ENCODE data around the gene BRD7.

Gene BRD7

GRCh38 chr16:50318796-50319578 lies 49.8 kb downstream of the BRD7 start:
- no peak for DNase-seq (ENCODE audit: low read depth)

DNA sequence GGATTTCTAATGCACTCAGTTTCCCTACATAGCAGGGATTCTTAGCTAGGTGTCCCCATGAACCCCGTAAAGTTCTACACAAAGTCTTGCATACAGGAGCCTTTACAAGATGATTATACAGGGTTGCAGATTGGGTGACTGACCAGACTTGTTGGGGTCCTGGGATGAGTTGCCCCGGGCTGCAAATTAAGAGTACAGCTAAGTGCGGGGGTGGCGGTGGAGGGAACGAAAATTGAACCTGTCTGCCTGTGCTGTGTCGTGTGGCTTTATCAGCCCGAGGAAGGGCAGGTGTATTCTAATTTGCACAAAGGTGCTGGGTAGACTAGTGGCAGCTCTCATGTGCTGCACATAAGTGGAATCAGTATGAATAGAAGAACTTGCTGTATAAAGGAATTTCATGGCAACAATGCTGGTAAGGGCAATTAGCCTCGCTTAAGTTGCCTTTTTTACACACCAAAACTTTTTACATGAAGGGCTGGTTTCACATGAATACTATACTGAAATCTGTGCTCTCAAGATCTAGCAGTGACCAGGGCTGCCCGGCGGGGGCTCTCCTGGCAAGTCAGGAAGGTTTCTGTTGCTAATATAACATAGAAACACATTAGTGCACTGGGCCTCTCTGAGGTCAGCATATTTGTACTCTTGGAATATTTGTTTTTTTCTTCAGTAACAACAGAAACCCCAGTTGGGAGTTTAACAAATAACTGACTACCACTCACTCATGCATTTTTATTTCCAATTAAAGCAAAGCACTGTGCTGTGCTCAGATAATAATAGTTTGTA lies 51.7 kb downstream of the BRD7 start:
- DNase-seq (ENCODE audit: low read depth), result no peak

- DNase-seq (ENCODE audit: low read depth), result no peak
Observed at GRCh38 chr16:50316102-50316847, 52.5 kb downstream of the BRD7 start.

DNA sequence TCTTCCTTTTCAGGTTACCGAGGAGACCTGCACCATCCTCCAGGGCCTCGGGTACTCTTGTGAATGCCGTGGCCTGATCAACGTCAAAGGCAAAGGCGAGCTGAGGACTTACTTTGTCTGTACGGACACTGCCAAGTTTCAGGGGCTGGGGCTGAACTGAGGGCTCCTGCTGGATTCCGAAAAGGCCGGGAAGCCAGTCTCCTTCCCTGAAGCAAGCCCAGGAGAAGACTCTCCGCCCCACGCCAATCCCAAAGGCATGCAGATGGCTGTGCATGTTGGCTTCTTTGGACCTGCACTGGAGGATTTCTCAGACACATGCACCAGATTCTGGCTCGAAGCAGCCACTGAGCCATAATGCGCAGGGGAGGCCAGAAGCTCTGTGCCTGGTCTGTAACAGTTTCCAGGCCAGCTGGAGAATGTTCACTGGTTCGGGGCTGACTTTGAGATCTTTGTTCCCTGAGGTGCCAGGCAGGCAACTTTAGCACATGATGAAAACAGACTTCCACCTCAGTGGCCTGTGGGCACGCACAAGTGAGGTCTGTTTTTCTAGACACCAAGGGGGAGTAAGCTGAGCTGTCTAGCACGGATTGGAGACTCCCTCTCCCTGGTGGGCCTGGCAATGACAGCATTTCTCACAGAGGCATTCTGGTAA lies 53.3 kb downstream of the BRD7 start:
- DNase-seq (ENCODE audit: low read depth), result no peak

DNA sequence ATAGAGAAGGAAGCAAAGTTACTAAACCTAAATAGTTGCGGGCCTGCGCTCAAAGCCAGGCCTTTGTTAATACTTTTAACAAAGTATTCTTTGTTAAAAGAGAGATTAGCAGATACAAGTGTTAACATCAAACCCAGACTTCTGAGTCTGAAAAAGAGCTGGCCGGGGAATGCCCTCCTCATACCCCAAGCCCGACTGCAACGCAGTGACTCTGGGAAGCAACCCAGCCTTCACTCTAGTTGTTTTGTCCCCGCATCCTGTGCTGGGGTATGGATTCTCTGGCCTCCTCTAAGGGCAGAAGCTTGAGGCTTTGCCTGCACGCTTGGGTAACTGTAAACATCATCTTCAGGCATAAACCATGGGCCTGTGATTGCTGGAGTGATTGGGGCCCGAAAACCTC lies 54.1 kb downstream of the BRD7 start:
- DNase-seq (ENCODE audit: low read depth), result no peak

DNA sequence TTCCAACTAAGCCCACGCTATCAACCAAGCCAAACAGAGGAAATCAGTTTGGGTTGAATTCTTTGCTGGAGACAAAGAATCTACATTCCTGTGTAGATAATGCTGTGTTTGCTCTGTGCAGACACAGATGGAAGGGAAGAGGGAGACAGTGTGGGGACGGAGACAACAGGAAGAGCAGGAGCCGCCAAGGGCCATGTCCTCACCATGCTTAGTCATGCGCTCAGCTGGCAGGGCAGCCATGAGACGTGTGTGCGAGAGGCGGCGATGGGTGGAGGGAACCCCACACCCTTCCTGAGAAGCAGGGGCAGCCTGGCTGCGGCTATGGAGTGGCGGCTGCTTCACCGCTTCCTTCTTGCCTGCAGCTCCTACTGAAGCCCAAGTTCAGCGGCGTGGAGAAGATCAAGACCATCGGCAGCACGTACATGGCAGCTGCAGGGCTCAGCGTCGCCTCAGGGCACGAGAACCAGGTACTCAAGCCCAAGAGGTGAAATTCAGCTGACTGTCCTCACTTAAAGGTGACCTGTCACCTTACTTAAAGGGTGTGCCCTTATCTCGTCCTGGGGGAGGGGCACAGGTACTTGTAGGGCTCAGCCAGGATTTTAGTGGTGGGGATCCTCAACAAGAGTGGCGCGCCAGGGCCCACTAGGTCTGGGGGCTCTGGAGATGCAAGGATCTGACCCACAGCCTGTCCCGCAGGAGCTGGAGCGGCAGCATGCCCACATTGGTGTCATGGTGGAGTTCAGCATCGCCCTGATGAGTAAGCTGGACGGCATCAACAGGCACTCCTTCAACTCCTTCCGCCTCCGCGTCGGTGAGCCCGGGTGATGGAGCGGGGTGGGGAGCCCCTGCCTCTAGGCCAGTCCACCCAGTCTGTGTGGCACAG lies 55.0 kb downstream of the BRD7 start:
- no peak for DNase-seq (ENCODE audit: low read depth)

- DNase-seq (ENCODE audit: low read depth), result no peak
Observed at GRCh38 chr16:50311891-50312501, 56.8 kb downstream of the BRD7 start.

GRCh38 chr16:50311134-50311528 lies 57.7 kb downstream of the BRD7 start:
- DNase-seq (ENCODE audit: low read depth), result no peak

GRCh38 chr16:50310308-50311133 lies 58.3 kb downstream of the BRD7 start:
- DNase-seq (ENCODE audit: low read depth), result no peak

- DNase-seq (ENCODE audit: low read depth), result no peak
Observed at GRCh38 chr16:50309527-50310307, 59.1 kb downstream of the BRD7 start.

DNA sequence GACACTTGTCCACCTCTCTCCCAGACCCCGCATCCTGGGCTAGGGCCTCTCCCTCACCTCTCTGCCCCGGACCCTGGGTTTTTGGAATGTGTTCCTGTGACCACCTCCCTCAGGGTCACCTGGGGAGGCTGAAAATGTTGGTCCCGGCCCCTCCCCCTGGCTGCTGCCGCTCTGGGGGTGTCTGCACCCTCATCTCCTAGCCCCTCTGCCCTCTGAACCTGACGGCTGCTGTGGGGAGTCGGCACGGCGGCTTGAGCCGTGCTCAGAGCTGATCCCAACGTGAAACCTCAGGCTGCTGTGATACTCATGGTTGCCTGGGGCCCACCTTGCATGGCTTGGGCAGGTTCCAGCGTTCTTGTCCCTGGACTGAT lies 59.6 kb downstream of the BRD7 start:
- no peak for DNase-seq (ENCODE audit: low read depth)

DNA sequence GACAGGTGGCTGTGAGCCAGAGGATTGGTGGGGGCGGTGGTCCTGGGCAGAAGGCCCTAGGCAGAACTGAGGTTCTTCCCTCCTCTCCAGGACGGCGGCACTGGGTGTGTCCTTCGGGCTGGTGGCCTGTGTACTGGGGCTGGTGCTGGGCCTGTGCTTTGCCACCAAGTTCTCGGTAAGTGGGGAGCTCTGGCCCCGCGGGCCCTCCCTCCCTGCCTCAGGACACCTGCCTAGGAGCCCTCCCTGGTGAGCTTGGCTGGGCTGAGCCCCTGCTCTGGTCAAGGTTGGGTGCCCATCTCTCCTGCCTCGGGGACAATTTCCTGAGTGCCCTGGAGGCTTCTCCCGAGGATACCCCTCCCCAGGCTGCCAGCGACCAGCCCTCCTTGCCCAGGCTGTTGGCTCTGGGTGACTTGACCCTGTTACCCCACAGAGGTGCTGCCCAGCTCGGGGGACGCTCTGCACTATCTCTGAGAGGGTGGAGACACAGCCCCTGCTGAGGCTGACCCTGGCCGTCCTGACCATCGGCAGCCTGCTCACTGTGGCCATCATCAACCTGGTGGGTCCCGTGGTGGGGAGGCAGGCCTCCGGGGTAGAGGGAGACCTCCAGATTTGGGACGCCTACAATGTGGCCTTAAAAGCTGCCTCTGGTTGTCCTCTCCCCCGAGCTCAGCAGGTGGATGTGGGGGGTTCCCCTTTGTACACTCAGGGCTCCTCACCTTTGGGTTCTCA lies 60.4 kb downstream of the BRD7 start:
- DNase-seq (ENCODE audit: low read depth), result no peak

GRCh38 chr16:50306287-50306686 lies 62.5 kb downstream of the BRD7 start:
- DNase-seq (ENCODE audit: low read depth), result no peak

GRCh38 chr16:50305441-50306061 lies 63.2 kb downstream of the BRD7 start:
- no peak for DNase-seq (ENCODE audit: low read depth)

DNA sequence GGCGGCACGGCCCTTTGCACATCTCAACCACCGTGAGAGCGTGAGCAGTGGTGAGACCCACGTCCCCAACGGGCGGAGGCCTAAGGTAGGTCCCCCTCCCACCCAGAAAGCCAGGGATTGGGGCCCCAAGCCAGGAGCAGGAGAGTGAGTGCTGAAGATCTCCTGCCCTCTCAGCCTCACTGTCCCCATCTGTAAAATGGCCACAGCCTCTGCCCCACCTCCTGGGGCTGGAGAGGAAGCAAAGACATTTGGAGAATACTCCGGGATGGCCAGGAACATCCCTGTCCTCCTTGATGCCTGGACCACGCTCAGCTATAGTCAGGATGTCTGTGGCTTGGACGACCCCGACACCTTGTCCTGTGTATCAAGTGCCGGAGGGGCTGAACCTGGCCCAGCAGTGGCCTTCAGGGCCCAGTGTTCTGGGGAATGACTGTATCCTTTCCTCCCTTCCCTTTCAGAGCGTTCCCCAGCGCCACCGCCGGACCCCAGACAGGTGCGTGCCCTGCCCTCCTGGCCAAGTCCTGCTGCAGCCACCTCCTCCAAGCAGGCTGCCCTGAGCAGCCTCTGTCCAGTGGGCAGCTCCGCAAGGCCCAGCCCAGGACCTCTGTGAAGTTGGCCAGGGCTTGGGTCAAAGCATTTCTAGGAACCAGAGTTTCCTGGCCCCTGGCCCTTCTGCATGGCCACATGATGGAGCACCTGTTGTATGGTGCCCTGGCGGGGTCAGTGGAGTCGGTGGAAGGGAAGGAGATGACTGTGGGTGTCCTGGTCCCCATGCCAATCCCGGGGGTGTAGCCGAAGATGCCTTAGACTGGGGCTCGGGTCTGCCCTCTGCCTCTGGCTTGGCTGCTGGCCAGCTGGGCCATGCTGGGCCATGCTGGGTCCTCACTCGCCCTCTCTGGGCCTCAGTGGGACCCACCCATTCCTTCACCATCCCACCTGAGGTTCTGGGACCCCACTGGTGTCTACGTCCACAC lies 64.0 kb downstream of the BRD7 start:
- no peak for DNase-seq (ENCODE audit: low read depth)

DNA sequence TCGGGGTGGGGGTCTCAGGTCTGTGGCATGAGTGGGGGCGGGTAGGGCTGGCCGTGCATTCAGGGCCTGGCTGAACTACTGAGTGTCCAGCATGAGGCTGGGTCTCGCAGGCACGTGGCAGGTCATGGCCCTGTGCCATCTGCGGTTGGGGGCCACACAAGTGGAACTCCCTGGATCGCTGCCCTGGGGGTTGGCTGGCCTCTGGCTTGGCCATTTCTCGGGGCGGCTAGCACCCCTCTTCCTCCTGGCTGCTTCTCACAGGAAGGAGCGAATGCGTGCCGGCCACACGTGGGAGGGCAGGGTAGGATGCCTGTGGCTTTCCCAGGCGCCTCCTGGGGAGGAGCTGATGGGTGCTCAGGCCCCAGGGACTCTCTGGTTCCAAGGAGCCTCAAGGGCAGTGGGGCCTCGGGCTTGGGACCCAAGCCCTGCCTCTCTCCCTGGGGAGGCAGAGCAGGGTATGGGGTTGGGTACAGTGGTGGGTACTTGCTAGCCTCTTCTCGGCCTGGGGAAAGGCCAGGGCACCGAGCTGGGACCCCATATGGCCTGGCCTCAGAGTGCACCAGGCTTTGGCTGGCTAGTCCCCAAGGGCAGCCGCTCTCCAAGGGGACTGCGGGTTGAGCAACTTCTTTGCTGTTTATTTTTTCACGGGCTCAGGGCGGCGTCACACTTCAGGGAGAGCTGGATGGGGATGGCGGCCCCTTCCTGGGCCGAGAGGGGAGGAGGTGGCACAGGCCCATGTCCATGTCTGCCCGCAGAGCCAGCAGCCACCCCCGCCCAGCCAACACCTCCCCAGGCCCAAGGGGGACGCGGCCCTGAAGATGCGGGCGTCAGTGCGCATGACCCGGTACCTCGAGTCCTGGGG lies 65.0 kb downstream of the BRD7 start:
- no peak for DNase-seq (ENCODE audit: low read depth)
